GM18502 (cell line): ENCODE results near the gene RUNX2.

ENCODE experiments used
- ATAC-seq: cut with Tn5 transposase; IDR thresholded peaks from one replicate; pipeline ENCODE4 v1.9.1; 2021; ENCODE audit warnings: mild to moderate bottlenecking; ENCODE audit not compliant: unreplicated experiment, poor library complexity

Gene RUNX2

GRCh38 chr6:45706319-45706718, 378.2 kb downstream of the RUNX2 start:
- ATAC-seq: peak; percentile 38

GRCh38 chr6:45707176-45707575, 379.0 kb downstream of the RUNX2 start:
- no peak for ATAC-seq

- peak; percentile 71 for ATAC-seq
These were observed 381.7 kb downstream of the RUNX2 start for GRCh38 chr6:45709781-45710220.

GRCh38 chr6:45710304-45710821, 382.2 kb downstream of the RUNX2 start:
- ATAC-seq: peak; percentile 69

GRCh38 chr6:45712076-45712475, 383.9 kb downstream of the RUNX2 start:
- no peak for ATAC-seq

- no peak for ATAC-seq
These were observed 384.7 kb downstream of the RUNX2 start for GRCh38 chr6:45712786-45713185.
